Measurements from ENCODE around the gene FOXN3.

The FOXN3 gene

GRCh38 chr14:89407856-89408255 lies 9.2 kb downstream of the FOXN3 start:
- DNase-seq: no peak

DNA sequence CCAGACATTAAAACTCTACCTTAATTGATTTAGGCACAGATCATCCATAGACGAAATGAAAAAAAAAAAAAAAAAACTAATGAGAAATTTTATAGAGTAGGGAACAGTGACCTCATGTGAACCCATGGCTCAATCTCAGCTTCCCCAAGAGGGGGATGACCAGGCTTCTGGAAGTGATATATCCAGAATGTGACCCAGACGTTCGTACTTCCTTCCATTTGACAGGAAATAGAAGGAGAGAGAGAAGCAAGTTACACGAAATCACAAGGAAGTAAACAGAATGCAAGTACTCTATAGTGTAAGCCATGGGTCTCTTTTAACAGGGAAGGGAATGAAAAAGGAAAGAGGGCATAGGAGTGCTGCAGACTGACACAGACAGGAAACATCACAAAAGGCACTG lies 10.1 kb downstream of the FOXN3 start:
- no peak for DNase-seq

- DNase-seq: no peak
These were observed 10.7 kb downstream of the FOXN3 start for GRCh38 chr14:89406361-89406760.

- no peak for DNase-seq
These were observed 11.3 kb downstream of the FOXN3 start for GRCh38 chr14:89405712-89406111.

DNA sequence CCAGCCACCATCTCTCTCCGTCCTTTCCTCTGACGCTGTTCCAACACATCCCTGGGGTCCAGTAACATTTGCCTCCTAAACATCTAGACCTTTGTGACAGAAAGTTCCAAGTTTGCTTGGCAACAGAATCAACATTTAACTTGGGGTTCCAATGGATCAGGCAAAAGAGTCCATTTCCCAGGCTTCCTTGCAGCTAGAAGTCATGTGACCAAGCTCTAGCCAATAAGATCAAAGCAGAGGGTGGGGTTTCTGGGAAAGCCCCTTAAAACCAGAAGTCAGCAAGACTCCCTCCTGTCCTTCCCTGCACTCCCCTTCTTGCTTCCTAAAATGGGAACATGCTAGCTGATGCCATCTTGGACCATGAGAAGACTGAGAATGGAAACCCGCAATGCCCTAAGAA lies 14.7 kb downstream of the FOXN3 start:
- no peak for DNase-seq

DNA sequence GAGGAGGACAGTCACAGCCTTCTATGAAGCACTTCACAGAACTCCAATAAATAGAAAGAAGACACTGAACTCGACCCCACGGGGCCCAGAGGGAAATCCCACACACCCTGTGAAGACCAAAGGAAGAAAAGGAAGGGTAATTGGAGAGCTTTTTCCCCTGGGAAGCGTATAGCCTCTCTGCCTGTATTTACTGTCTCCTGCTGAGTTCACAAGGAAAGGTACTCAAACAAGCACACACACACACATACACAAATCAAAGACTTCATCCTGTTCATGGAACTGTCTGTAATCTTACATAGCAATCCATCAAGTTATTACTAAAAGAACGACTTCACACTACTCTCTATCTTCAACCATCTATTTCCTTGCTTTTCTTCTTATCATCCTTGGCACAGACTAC lies 15.3 kb downstream of the FOXN3 start:
- no peak for DNase-seq

DNA sequence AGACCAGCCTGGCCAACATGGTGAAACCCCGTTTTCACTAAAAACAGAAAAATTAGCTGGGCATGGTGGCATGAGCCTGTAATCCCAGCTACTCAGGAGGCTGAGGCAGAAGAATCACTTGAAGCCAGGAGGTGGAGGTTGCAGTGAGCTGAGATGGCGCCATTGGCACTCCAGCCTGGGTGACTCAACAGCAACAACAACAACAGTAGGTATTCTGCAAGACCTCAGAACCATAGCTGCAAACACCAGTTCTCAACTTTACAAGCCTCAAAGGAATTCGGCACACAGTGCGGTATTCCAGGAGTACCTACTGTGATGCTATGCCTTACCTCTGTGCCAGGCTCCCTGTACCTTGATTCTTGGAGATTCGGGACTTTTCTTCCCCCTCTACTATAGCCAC lies 15.8 kb downstream of the FOXN3 start:
- DNase-seq: no peak

DNA sequence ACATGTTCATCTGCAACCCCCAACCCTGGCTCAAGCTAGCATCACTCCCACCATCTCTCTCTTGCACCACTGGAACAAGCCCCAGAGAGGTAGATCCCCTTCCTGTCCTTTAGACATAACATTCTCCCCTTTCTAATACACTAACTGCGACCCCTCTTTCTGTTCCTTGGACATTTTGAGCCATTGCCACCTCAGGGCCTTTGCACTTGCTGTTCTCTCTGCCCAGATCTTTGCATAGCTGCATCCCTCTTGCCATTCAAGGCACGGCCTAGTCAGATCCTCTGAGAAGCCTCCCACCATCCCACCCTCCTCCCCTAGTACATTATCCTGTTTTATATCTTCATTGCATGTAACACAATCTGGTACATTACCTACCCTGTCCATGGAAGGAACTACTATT lies 16.5 kb downstream of the FOXN3 start:
- no peak for DNase-seq

DNA sequence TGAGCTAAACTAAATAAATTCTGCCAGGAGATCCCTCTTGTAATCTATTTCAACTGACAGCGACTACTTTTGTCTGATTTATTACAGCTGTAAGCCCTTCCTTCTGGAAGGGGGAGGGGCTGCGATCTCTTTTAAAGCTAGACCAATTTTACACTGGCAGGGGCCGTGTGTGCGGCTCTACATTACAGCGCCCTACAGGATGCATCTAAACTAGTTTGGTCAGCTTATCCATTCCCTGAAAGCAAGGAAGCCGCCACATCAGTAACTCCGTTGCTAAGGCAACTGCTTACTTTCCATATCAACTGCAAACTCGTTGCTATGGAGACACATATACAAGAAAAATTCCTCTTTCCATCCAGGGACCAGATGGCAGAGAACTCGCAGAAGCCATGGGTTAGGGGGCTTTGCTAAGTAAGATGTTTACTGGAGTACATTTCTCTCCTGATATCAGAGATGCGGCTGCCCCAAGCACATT lies 17.4 kb downstream of the FOXN3 start:
- no peak for DNase-seq

DNA sequence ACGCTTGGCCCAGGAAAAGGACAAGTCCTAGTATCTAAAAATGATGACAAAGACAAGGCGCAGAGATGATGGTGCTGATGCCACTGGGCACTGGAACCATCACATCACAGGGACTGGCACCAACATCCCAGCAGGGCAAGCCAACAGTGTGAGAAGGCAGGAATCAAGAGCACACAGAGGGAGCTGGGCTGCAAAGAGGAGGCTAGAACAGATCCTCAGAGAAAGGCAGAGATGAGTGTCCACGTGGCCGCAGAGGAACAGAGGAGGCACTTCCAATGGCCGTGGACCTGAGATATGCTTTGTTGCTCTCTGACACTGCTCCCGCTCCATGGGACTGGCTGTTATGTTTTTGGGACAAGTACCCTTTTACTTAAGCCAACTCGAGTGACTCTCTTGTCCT lies 17.9 kb downstream of the FOXN3 start:
- DNase-seq: no peak

DNA sequence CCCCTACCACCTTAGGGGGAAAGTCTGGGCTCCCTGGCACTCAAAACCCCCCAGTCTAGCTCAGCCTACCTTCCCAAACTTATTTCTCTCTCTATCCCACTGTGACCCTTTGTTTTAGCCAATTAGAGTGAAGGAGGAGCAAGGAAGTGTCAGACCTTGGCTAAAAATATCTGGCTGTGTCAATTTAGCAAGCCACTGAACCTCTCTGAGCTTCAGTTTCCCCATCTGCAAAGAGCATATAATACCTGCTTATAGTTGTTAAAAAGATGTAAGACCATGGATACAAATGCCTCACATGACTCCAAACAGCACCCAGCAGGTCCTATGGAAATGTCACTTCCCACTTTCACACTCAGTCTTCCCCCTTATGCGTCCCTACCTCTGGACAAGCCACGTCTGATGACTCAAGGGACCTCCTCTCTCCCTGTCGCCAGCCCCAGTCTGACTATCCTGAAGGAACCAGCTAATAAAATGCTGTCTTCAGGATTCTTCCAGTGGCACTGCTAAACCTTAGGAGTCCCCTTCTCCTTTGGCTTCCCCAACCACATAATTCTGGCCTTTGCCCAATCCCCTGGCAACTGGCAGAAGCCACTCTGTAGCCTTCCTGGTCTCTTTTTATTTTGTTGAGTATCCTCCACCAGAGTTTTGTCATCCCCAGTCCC lies 19.3 kb downstream of the FOXN3 start:
- DNase-seq: no peak

- DNase-seq: no peak
These were observed 22.1 kb downstream of the FOXN3 start for GRCh38 chr14:89394972-89395371.

- no peak for DNase-seq
These were observed 23.7 kb downstream of the FOXN3 start for GRCh38 chr14:89393222-89393745.

- DNase-seq: no peak
These were observed 24.9 kb downstream of the FOXN3 start for GRCh38 chr14:89392181-89392580.

- no peak for DNase-seq
These were observed 25.5 kb downstream of the FOXN3 start for GRCh38 chr14:89391556-89391955.

DNA sequence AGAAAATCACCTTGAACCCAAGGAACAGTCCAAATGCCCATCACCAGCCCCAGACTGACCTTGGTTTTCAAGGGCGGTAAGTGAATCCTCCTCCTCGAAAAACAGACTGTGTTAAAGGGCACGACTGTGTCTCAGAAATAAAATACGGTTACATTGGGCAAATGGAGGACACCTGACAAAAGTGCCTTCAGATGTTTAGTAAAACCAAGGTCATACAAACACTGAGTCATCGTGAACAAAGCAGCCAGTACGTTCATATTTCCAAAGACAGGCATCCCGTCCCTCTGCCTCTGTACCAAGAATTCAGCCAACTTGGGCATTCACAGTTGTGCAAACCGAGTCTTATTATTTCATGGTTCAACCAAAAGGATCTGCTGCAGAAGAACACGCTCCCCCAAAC lies 25.9 kb downstream of the FOXN3 start:
- DNase-seq: no peak

- DNase-seq: no peak
These were observed 28.2 kb downstream of the FOXN3 start for GRCh38 chr14:89388853-89389252.

DNA sequence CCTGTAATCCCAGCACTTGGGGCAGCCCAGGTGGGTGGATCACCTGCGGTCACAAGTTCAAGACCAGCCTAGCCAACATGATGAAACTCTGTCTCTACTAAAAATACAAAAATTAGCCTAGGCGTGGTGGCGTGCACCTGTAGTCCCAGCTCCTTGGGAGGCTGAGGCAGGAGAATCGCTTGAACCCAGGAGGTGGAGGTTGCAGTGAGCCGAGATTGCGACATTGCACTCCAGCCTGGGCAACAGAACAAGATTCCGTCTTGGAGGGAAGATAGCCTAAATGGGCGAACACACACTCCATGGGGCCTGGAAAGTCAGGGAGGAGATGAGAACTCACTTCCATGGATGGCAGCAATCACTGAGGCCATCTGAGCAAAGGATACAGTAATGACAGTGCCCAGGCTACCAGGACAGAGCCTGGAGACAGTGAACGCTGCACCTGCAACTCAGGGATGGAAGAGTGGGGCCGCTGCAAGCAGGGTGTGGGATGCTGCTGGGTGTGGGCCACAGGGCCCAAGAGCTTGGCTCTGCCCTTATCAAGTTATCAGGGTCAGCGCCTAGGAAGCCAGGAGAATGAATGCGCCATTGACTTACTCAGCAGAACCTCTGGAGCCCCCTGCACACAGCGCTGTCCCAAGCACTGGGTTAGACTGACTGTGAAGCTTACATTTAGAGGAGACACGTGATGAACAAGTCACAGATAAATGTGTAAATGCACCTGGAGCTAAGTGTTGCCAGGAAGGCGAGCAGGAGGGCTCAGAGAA lies 28.9 kb downstream of the FOXN3 start:
- DNase-seq: no peak

DNA sequence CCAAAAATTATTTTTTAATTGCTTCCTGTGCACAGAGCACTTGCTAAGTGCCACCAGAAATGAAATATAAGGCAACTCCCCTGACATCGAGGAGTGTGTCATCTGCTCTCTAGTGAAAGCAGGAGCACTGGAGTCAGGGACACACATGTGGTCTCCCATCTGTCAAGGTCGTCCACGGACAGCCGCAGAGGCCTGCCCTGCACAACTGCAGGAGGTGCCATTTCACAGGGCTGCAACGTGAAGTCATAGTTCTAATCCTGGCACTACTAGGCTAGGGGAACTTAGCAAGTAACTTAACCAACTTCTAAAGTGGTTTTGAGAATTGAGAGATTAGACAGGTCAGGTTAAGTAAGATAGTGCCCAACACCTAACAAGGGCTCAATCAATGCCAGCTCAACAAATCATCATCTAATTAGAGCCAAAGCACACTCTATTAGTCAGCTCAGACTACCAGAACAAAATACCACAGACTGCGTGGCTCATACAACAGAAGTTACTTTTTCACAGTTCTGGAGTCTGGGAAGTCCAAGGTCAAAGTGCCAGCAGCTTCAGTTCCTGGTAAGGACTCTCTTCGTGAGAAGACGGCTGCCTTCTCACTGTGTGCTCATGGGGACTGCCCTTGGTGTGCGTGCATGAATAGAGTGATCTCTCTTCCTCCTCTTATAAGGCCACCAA lies 30.7 kb downstream of the FOXN3 start:
- DNase-seq: no peak

- no peak for DNase-seq
These were observed 32.4 kb downstream of the FOXN3 start for GRCh38 chr14:89384636-89385035.

GRCh38 chr14:89384023-89384422 lies 33.0 kb downstream of the FOXN3 start:
- no peak for DNase-seq

DNA sequence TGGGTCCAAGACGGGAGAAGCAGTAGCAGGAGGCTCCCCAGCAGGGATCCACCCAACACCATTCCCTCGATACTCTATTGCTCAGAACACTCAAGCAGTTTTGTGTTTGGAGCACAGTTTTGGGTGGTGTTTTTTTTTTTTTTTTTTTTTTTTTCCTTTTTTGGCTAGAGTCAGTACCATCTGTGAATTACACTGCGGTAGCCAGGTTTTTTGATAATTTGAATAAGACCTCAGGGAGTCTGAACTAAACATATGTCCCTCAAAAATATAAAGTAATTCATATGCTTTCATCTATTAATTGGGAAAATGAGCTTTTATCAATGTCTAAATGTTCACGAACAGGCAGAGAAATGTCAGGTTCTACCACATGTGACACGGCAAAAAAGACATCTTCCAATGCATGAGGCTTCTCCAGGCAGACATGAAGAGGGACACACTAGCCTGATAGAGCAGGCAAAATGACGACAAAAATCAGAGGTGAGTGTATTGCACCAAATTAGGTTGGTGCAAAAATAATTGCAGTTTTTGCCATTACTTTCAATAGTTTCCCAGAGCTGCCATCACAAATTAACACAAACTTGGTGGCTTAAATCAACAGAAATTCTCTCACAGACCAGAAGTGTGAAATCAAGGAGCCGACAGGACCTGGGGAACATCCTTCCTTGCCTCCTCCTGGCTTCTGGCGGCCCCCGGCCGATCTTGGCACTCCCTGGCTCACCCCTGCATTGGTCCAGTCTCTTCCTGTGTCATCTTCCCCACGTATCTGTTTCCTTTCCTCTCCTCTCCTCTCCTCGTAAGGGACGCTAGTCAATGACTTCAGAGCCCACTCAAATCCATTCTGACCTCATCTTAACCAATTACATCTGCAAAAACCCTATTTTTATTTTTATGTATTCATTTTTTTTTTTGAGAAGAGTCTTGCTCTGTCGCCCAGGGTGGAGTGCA lies 33.9 kb downstream of the FOXN3 start:
- no peak for DNase-seq

- DNase-seq: no peak
These were observed 34.5 kb downstream of the FOXN3 start for GRCh38 chr14:89382487-89382886.
